ENCODE results near the gene ME3. TPM values are rescaled to one million over a fixed set of nuclear protein-coding genes. Genes with fewer than 3 reads are reported as not detected.
A peak's percentile ranks its signal among the peaks of the same experiment; 100 is the strongest.

The ME3 gene
- total RNA-seq, 1 donor from 2014 or later = 9.7 TPM

DNA sequence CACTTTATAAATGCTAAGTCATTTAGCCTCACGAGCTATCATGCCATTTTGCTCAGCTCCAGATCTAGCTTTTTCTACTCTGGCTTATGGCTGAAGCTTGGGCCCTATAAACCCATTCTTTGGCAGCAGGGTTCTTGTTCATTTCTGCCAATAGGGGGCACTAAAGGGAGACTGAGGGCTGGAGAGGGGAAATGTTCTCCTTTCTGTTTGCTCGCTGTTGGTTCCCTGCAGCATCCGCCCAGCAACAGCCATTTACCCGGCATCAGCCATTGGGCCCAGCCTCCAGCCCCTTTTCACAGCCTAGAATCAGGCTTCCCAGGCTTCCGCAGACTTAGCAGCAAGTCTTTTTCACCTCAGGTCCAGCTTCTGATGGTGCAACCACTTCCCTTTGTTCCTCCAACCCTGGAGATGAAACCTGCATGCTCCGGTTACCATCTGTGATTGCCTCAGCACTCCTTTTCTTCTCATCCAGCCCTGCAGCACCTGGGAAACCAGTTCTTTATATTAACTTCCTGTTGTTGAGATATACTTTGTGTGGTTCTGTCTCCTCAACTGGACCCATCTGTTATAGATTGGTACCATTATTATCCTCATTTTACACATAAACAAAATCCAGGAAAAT, 4.2 kb upstream of the ME3 start:
- Mint-ChIP-seq H3K4me3 (no peak overlapping the region), H3K27ac (no peak overlapping the region), H3K9me3 (no peaks in the 10 kb centered on the region), H3K27me3 (peaks cover 27% of the 10 kb centered on the region), H3K36me3 (no peaks in the 10 kb centered on the region), H3K4me1 (ENCODE audit: unreplicated experiment) (peaks cover 27% of the 10 kb centered on the region)
- TF ChIP-seq, protein P1, sequence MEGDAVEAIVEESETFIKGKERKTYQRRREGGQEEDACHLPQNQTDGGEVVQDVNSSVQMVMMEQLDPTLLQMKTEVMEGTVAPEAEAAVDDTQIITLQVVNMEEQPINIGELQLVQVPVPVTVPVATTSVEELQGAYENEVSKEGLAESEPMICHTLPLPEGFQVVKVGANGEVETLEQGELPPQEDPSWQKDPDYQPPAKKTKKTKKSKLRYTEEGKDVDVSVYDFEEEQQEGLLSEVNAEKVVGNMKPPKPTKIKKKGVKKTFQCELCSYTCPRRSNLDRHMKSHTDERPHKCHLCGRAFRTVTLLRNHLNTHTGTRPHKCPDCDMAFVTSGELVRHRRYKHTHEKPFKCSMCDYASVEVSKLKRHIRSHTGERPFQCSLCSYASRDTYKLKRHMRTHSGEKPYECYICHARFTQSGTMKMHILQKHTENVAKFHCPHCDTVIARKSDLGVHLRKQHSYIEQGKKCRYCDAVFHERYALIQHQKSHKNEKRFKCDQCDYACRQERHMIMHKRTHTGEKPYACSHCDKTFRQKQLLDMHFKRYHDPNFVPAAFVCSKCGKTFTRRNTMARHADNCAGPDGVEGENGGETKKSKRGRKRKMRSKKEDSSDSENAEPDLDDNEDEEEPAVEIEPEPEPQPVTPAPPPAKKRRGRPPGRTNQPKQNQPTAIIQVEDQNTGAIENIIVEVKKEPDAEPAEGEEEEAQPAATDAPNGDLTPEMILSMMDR (conservative IDR thresholded peaks at IDR 0.05) = peak; percentile 60
- DNase-seq (ENCODE audit: extremely low spot score, unreplicated experiment) = no peak

GRCh38 chr11:86676010-86676409, 3.6 kb upstream of the ME3 start:
- Mint-ChIP-seq H3K27me3 (peaks cover 32% of the 10 kb centered on the region), H3K27ac (no peak overlapping the region), H3K4me3 (no peak overlapping the region), H3K9me3 (no peaks in the 10 kb centered on the region), H3K4me1 (ENCODE audit: unreplicated experiment) (peaks cover 32% of the 10 kb centered on the region), H3K36me3 (no peaks in the 10 kb centered on the region)
- TF ChIP-seq, protein P1 (conservative IDR thresholded peaks at IDR 0.05) = no peak
- DNase-seq (ENCODE audit: extremely low spot score, unreplicated experiment) = no peak

DNA sequence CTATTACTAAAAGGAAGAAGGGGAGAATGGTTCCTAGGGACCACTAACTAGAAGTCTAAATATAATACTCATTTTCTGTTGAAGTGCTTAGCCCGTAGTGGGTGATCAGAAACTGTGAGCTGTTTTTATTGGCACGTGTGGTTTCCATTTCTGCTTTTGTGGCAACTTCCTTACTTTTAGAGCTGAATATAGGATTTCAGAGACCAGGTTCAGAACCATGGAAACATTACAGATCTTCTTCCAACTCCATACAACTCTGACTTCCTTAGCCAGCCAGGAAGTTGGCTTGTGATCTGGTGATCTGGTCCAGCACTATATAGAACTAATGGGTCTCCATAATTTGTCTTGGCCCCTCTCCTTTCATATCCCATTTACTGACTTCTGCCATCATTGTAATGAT, 2.6 kb upstream of the ME3 start:
- no peak for DNase-seq (ENCODE audit: extremely low spot score, unreplicated experiment)
- Mint-ChIP-seq H3K36me3 (no peaks in the 10 kb centered on the region), H3K9me3 (no peaks in the 10 kb centered on the region), H3K27ac (no peak overlapping the region), H3K27me3 (peaks cover 39% of the 10 kb centered on the region), H3K4me1 (ENCODE audit: unreplicated experiment) (peaks cover 25% of the 10 kb centered on the region), H3K4me3 (no peak overlapping the region)
- TF ChIP-seq, protein P1 (conservative IDR thresholded peaks at IDR 0.05) = no peak

GRCh38 chr11:86673872-86674750, 1.7 kb upstream of the ME3 start:
- H3K27ac Mint-ChIP-seq = no peak overlapping the region

GRCh38 chr11:86673055-86673843, 833 bp upstream of the ME3 start:
- peaks cover 48% of the 10 kb centered on the region for H3K27me3 Mint-ChIP-seq
- H3K4me1 Mint-ChIP-seq (ENCODE audit: unreplicated experiment) = peaks cover 24% of the 10 kb centered on the region
- peak overlapping the region; percentile 84 for H3K4me3 Mint-ChIP-seq
- H3K27ac Mint-ChIP-seq = peak overlapping the region; percentile 29
- no peak for DNase-seq (ENCODE audit: extremely low spot score, unreplicated experiment)
- H3K36me3 Mint-ChIP-seq = peaks cover 4% of the 10 kb centered on the region
- TF ChIP-seq, protein P1 (conservative IDR thresholded peaks at IDR 0.05) = no peak
- H3K9me3 Mint-ChIP-seq = no peaks in the 10 kb centered on the region

More at GRCh38 chr11:86673872-86674750, 1.7 kb upstream of the ME3 start:
- DNase-seq (ENCODE audit: extremely low spot score, unreplicated experiment) = no peak
- Mint-ChIP-seq H3K36me3 (peaks cover 3% of the 10 kb centered on the region), H3K27me3 (peaks cover 48% of the 10 kb centered on the region), H3K4me3 (peak overlapping the region; percentile 84), H3K4me1 (ENCODE audit: unreplicated experiment) (peaks cover 33% of the 10 kb centered on the region), H3K9me3 (no peaks in the 10 kb centered on the region)
- TF ChIP-seq, protein P1 (conservative IDR thresholded peaks at IDR 0.05) = no peak

Measured in type B pancreatic cell (in vitro differentiated cells).